GM12878 (cell line): ENCODE measurements around the gene ADARB1. TPM values are rescaled to one million over a fixed set of nuclear protein-coding genes. Genes with fewer than 3 reads are reported as not detected.

Experiments used
- ATAC-seq: fragments of 200-7000 bp; cut with Tn5 transposase; 3 replicates; pipeline ENCODE4 v1.9.1; 2020; ENCODE audit warnings: mild to moderate bottlenecking, moderate library complexity
- BruUV-seq: library from RNA; stranded (reverse); fragments of 400-500 nt; replicated peaks from 2 replicates; lab custom pipeline; 2021; lab: Mats Ljungman, UMichigan
- CTCF ChIA-PET: fragments of 300-600 bp; sonication (Branson Sonifier 250); formaldehyde crosslinking; extraction: SDS; loops from one replicate; lab custom pipeline; 2021; ENCODE audit warnings: inconsistent platforms; lab: Yijun Ruan, JAX
- POLR2A ChIA-PET: fragments of 350-600 bp; formaldehyde crosslinking; extraction: SDS; loops from one replicate; lab custom pipeline; 2021; ENCODE audit warnings: inconsistent platforms; lab: Charles Lee
- RAD21 ChIA-PET: fragments of 300-600 bp; sonication (Branson Sonifier 250); formaldehyde crosslinking; loops from one replicate; lab custom pipeline; 2023; ENCODE audit warnings: antibody characterized with exemption; ENCODE audit not compliant: unreplicated experiment; lab: Charles Lee
- SMC1A ChIA-PET: fragments of 300-600 bp; sonication (Branson Sonifier 250); formaldehyde crosslinking; loops from one replicate; lab custom pipeline; 2023; ENCODE audit not compliant: unreplicated experiment, uncharacterized antibody; lab: Charles Lee
- DNase-seq: peaks from one replicate; pipeline ENCODE4 v3.0.0-alpha.2; 2011; ENCODE audit warnings: low read depth, low spot score
- FAIRE-seq: peaks from 3 replicates; lab custom pipeline; 2011; peaks lifted over from hg19 to GRCh38; lab: Jason Lieb, UNC
- H2AFZ ChIP-seq: 2 replicates; pipeline ENCODE4 v1.6.0; 2011; ENCODE audit warnings: low read depth, low read length, control low read depth; ENCODE audit not compliant: control insufficient read depth
- H3K27ac ChIP-seq: 2 replicates; pipeline ENCODE4 v1.5.1; 2011; ENCODE audit warnings: control low read depth; ENCODE audit not compliant: control insufficient read depth, insufficient read depth
- H3K27me3 ChIP-seq, 2 experiments: replicated peaks in 1 of 2; 2 replicates each; pipeline versions ENCODE4 v1.6.0 to v1.6.1; 2011; ENCODE audit warnings: low read length in 1 of 2; ENCODE audit not compliant: control insufficient read depth in 2 of 2, insufficient read depth in 2 of 2
- H3K36me3 ChIP-seq, 2 experiments: 2 replicates each; pipeline ENCODE4 v1.5.1; 2011; ENCODE audit warnings: low read length in 1 of 2; ENCODE audit not compliant: control insufficient read depth in 2 of 2, insufficient read depth in 2 of 2
- H3K4me1 ChIP-seq: 2 replicates; pipeline ENCODE4 v1.6.1; 2011; ENCODE audit warnings: mild to moderate bottlenecking, low read length, moderate library complexity, mixed read lengths; ENCODE audit not compliant: control insufficient read depth, insufficient read depth
- H3K4me2 ChIP-seq: 2 replicates; pipeline ENCODE4 v1.6.0; 2011; ENCODE audit warnings: control low read depth; ENCODE audit not compliant: control insufficient read depth, insufficient read depth
- H3K4me3 ChIP-seq: fragments of 200-600 bp; sonication (generic); 2 replicates; pipeline ENCODE4 v1.5.1; 2016
- H3K79me2 ChIP-seq: 2 replicates; pipeline ENCODE4 v1.6.0; 2011; ENCODE audit warnings: low read length; ENCODE audit not compliant: control insufficient read depth, insufficient read depth
- H3K9ac ChIP-seq: 2 replicates; pipeline ENCODE4 v1.8.0; 2011; ENCODE audit warnings: low read length, control low read depth, mixed read lengths; ENCODE audit not compliant: control insufficient read depth, insufficient read depth
- H3K9me3 ChIP-seq: replicated peaks from 3 replicates; pipeline ENCODE4 v1.5.1; 2011; ENCODE audit warnings: mild to moderate bottlenecking, low read length; ENCODE audit not compliant: control insufficient read depth, insufficient read depth
- H4K20me1 ChIP-seq: 2 replicates; pipeline ENCODE4 v1.6.0; 2011; ENCODE audit not compliant: control insufficient read depth, insufficient read depth
- ASH2L ChIP-seq: fragments of 300-600, 200-600 bp; sonication (generic); IDR thresholded peaks from 2 replicates; pipeline ENCODE4 v1.6.1; 2017; ENCODE audit warnings: low read depth, mild to moderate bottlenecking, borderline replicate concordance
- BACH1 ChIP-seq: fragments of 450-650 bp; IDR thresholded peaks from 2 replicates; pipeline ENCODE4 v1.6.1; 2017; ENCODE audit warnings: mild to moderate bottlenecking, borderline replicate concordance
- BRCA1 ChIP-seq: IDR thresholded peaks from 2 replicates; pipeline ENCODE4 v1.6.1; 2011; ENCODE audit warnings: low read depth, low read length, improper control_type of control experiment
- CHD4 ChIP-seq: fragments of 200-600 bp; sonication (generic); IDR thresholded peaks from 2 replicates; pipeline ENCODE4 v1.6.1; 2016; ENCODE audit warnings: mild to moderate bottlenecking
- HDAC6 ChIP-seq: fragments of 200-600 bp; sonication (generic); IDR thresholded peaks from one replicate; pipeline ENCODE4 v1.8.0; 2017; ENCODE audit warnings: antibody characterized with exemption; ENCODE audit not compliant: unreplicated experiment
- IKZF1 ChIP-seq: fragments of 450-650 bp; conservative IDR thresholded peaks from 2 replicates; pipeline ENCODE4 v1.6.1; 2017; ENCODE audit warnings: antibody characterized with exemption, mild to moderate bottlenecking
- PAX5 ChIP-seq: IDR thresholded peaks from 2 replicates; pipeline ENCODE4 v1.6.1; 2011; ENCODE audit warnings: low read depth, low read length, borderline replicate concordance
- POLR2A ChIP-seq: IDR thresholded peaks from 2 replicates; pipeline ENCODE4 v1.6.1; 2011; ENCODE audit warnings: low read depth, mild to moderate bottlenecking, low read length
- POU2F2 ChIP-seq: IDR thresholded peaks from 3 replicates; pipeline ENCODE4 v1.6.1; 2011; ENCODE audit warnings: low read depth, mild to moderate bottlenecking, low read length, borderline replicate concordance
- SIN3A ChIP-seq: IDR thresholded peaks from 2 replicates; pipeline ENCODE4 v1.6.1; 2012; ENCODE audit warnings: low read depth, low read length, improper control_type of control experiment
- SIX5 ChIP-seq: IDR thresholded peaks from 2 replicates; pipeline ENCODE4 v1.6.1; 2011; ENCODE audit warnings: mild to moderate bottlenecking, low read depth, low read length, moderate library complexity; ENCODE audit not compliant: severe bottlenecking
- SRF ChIP-seq, 2 experiments: IDR thresholded peaks; 2 replicates each; pipeline ENCODE4 v1.6.1; 2011; ENCODE audit warnings: low read depth in 2 of 2, low read length in 2 of 2, mild to moderate bottlenecking in 1 of 2, moderate library complexity in 1 of 2
- whole genome bisulfite sequencing: methylation state at CpG from one replicate; pipeline ENCODE4 v1.1.6; 2016; ENCODE audit warnings: low lambda C conversion rate; ENCODE audit not compliant: insufficient replicate concordance, insufficient coverage; ENCODE audit errors: missing lambda C conversion rate; 5-methylcytosine and 5-hydroxymethylcytosine counted together
- in situ Hi-C: fragments of 300-500 bp; cut with MboI; formaldehyde crosslinking; loops from 9 replicates; pipeline ENCODE4 v1.14.3; 2018; ENCODE audit warnings: mixed read lengths
- intact Hi-C: fragments of 100-400 bp; cut with micrococcal nuclease; formaldehyde crosslinking; loops from one replicate; pipeline ENCODE4 v1.14.2; 2022; ENCODE audit not compliant: unreplicated experiment
- polyA plus RNA-seq, 11 experiments: library from polyadenylated mRNA; depleted of rRNA in 4 of 11; unstranded in 6 of 11; stranded (reverse) in 5 of 11; fragments of >200 nt; fragmentation: Nextera tagmentation in 4 of 11; fragmentation: Illumina TruSeq in 1 of 11; extraction: Ambion mirVana in 4 of 11; extraction: Trizol in 1 of 11; gene quantifications; 1 replicate in 1 of 11; 2 replicates in 10 of 11; pipeline versions ENCODE4 v1.2.1 to v1.2.3, GENCODE V29; 2011 to 2016; ENCODE audit warnings: inconsistent platforms in 2 of 11, missing spikeins in 2 of 11, low read depth in 1 of 11
- total RNA-seq, 4 experiments: library from RNA; depleted of rRNA in 3 of 4; stranded (reverse); fragments of >200 nt in 3 of 4; fragmentation: Illumina TruSeq in 1 of 4; extraction: Trizol in 1 of 4; gene quantifications; 2 replicates each; pipeline versions ENCODE4 v1.2.1 to v1.2.3, GENCODE V29; 2013 to 2021
- TF ChIP-seq, protein P1 (sequence below): fragments of 450-650 bp; IDR thresholded peaks from 2 replicates; pipeline ENCODE4 v1.6.1; 2017; ENCODE audit warnings: mild to moderate bottlenecking, moderate library complexity
- TF ChIP-seq, protein P2 (sequence below): IDR thresholded peaks from 2 replicates; pipeline ENCODE4 v1.6.1; 2011; ENCODE audit warnings: mild to moderate bottlenecking, low read depth, low read length, moderate library complexity; ENCODE audit not compliant: insufficient replicate concordance

The ADARB1 gene
- total and polyA plus RNA-seq, 10 of the 15 experiments (the other 5 are each of a cell fraction or from before 2014, with no cell fraction given), result 5.7 to 61.7 (median 25.3) TPM

DNA sequence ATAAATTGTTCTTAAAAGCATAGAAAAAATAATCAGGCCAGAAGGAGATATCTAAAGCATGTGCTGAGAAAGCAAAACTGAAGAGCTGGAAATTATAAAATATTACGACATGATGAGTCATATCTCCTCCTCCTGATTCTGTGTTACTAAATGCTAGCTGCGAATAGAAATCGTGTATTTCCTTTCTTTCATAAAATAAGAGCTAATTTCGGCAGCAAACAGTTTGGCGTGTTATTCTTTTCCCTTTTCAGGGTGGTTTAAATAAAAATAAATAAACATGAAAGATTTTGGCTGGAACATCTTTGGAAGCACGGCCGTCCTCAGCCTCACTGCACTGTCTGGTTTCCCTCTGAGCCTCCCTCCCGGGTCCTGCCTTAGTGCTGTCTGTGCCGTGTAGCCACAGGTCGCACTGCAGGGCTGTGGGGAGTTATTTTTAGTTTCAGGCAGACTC is 56.0 kb downstream of the ADARB1 start (continued):
- TF ChIP-seq, protein P1, sequence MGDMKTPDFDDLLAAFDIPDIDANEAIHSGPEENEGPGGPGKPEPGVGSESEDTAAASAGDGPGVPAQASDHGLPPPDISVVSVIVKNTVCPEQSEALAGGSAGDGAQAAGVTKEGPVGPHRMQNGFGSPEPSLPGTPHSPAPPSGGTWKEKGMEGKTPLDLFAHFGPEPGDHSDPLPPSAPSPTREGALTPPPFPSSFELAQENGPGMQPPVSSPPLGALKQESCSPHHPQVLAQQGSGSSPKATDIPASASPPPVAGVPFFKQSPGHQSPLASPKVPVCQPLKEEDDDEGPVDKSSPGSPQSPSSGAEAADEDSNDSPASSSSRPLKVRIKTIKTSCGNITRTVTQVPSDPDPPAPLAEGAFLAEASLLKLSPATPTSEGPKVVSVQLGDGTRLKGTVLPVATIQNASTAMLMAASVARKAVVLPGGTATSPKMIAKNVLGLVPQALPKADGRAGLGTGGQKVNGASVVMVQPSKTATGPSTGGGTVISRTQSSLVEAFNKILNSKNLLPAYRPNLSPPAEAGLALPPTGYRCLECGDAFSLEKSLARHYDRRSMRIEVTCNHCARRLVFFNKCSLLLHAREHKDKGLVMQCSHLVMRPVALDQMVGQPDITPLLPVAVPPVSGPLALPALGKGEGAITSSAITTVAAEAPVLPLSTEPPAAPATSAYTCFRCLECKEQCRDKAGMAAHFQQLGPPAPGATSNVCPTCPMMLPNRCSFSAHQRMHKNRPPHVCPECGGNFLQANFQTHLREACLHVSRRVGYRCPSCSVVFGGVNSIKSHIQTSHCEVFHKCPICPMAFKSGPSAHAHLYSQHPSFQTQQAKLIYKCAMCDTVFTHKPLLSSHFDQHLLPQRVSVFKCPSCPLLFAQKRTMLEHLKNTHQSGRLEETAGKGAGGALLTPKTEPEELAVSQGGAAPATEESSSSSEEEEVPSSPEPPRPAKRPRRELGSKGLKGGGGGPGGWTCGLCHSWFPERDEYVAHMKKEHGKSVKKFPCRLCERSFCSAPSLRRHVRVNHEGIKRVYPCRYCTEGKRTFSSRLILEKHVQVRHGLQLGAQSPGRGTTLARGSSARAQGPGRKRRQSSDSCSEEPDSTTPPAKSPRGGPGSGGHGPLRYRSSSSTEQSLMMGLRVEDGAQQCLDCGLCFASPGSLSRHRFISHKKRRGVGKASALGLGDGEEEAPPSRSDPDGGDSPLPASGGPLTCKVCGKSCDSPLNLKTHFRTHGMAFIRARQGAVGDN, result no peak
- TF ChIP-seq SRF (IDR thresholded peaks at IDR 0.05; ENCODE audit: low read depth in 2 of 2, low read length in 2 of 2), result no peak

DNA sequence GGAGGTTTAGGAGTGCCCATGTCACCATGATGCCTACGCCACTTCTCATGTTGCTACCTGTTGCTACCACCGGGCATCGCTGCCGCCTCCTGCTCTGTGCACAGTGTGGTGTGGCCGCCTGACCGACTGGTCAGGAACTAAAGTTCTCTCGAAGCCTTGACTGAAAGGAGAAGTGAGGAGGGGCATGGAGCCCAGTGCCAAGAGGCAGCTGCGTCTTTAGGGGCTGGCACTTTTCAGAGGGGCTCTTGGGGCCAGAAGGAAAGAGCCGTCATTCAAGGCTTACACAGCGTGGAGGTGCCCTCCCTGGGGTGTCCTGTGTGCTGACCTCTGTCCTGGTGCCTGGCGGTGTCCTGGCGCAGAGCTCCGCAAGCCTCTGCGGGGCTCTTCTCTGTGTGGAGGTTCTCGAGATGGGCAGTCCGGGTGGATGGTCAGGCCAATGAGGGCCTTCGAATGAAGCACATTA is 57.2 kb downstream of the ADARB1 start:
- no peak for FAIRE-seq
- POLR2A ChIA-PET, result no interaction called here
- Histone ChIP-seq H2AFZ (no peak overlapping the region), H3K27ac (no peak overlapping the region), H3K4me1 (no peaks in the 10 kb centered on the region; the same call in 1 of the 2 replicates), H3K27me3 (peaks cover 0 to 2% of the 10 kb centered on the region in 2 experiments; a peak in 2 of 4 replicates), H3K4me3 (no peak overlapping the region), H3K79me2 (no peaks in the 10 kb centered on the region), H4K20me1 (no peaks in the 10 kb centered on the region)
- intact Hi-C loops (loop anchor here (10.0 kb wide), 1 partner anchor 327 kb away; the partner anchor contains the start of gene UBE2G2), in situ Hi-C loops (no loop called here)
- TF ChIP-seq POLR2A, result no peak
- TF ChIP-seq BACH1, result no peak
- no peak for TF ChIP-seq ASH2L
- no peak for TF ChIP-seq HDAC6
- TF ChIP-seq SIN3A, result no peak
- no peak for TF ChIP-seq IKZF1
- TF ChIP-seq PAX5, result no peak
- no peak for TF ChIP-seq BRCA1
- TF ChIP-seq SIX5, result no peak
- TF ChIP-seq, protein P2, sequence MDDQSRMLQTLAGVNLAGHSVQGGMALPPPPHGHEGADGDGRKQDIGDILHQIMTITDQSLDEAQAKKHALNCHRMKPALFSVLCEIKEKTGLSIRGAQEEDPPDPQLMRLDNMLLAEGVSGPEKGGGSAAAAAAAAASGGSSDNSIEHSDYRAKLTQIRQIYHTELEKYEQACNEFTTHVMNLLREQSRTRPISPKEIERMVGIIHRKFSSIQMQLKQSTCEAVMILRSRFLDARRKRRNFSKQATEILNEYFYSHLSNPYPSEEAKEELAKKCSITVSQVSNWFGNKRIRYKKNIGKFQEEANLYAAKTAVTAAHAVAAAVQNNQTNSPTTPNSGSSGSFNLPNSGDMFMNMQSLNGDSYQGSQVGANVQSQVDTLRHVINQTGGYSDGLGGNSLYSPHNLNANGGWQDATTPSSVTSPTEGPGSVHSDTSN, result no peak
- no peak for TF ChIP-seq CHD4
- no peak for TF ChIP-seq POU2F2
- TF ChIP-seq, all 136 proteins: peak for 0
- Histone ChIP-seq H3K36me3 (no peaks in the 10 kb centered on the region; a peak in 1 of 4 replicates), H3K9ac (no peak overlapping the region), H3K4me2 (no peak overlapping the region), H3K9me3 (no peaks in the 10 kb centered on the region)
- RAD21 ChIA-PET, result interaction anchor here (1.4 to 8.1 kb wide), 5 partner anchors 21 to 182 kb away, joined by 3 to 204 read pairs (median 98); no protein-coding TSS in a partner anchor
- CTCF ChIA-PET, result interaction anchor here (1.2 to 15.4 kb wide), 8 partner anchors 9 to 338 kb away, joined by 4 to 626 read pairs (median 12); no protein-coding TSS in a partner anchor
- 67% methylated on average over 17 of the region's 17 CpGs for WGBS
- SMC1A ChIA-PET, result interaction anchor here (1.0 to 9.3 kb wide), 7 partner anchors 9 to 331 kb away, joined by 3 to 560 read pairs (median 6); no protein-coding TSS in a partner anchor
- ATAC-seq (no peak), DNase-seq (no peak)
- no TSS peak for BruUV-seq
